Measurements from ENCODE around the gene COX6A2.
"Not testable (repeated sequence)": the region's sequence is repeated elsewhere in the genome, so short reads cannot be mapped to it uniquely, and the experiment has no call there.

COX6A2 gene

DNA sequence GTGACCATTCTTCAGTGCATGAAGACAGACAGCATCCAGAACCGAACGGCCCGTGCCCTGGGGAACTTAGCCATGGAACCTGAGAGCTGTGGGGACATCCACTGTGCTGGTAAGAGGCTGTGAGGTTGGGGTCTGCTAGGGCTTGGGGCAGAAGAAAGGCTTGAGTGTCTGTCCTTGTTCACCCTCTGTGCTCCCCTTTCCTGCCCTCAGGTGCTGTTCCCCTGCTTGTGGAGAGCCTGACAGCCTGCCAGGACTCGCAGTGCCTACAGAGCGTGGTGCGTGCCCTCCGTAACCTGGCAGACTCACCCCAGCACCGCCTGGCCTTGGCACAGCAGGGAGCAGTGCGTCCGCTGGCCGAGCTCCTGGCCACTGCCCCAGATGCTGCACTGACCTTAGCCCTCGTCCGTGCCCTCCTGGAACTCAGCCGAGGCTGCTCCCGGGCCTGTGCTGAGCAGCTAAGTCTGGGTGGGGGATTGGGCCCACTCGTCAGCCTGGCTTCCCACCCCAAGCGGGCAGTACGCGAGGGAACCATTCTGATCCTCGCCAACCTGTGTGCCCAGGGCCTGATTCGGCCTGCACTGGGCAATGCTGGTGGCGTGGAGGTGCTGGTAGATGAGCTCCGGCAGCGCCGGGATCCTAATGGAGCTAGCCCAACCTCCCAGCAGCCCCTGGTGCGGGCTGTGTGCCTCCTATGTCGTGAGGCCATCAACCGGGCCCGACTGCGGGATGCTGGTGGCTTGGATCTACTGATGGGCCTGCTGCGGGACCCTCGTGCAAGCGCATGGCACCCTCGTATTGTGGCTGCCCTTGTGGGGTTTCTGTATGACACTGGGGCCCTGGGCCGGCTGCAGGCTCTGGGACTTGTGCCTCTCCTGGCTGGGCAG is 34.0 kb upstream of the COX6A2 start:
- DNase-seq, result no peak

DNA sequence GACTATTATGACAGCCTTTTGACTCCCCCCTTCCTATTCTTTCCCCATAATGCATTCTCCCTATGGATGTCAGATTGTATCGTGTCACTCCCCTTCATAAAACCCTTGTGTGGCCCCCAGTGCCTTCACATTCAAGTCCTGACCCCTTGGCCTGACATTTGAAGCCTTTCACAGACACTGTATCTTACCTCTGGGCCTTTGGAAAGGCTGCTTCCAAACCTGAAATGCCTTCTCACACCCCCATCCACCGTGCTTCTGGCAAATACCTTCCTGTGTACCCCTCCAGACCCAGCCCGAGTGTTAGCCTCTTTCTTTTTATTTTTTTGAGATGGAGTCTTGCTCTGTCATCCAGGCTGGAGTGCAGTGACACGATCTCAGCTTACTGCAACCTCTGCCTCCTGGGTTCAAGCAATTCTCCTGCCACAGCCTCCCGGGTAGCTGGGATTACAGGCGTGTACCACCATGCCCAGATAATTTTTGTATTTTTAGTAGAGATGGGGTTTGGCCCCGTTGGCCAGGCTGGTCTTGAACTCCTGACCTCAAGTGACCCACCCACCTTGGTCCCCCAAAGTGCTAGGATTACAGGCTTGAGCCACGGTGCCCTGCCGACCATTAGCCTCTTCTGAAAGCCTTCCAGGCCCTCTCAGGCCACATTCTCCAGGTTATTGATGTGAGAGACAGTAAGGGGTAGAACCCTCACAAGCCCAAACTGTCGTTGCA is 33.2 kb upstream of the COX6A2 start:
- DNase-seq, result no peak

DNA sequence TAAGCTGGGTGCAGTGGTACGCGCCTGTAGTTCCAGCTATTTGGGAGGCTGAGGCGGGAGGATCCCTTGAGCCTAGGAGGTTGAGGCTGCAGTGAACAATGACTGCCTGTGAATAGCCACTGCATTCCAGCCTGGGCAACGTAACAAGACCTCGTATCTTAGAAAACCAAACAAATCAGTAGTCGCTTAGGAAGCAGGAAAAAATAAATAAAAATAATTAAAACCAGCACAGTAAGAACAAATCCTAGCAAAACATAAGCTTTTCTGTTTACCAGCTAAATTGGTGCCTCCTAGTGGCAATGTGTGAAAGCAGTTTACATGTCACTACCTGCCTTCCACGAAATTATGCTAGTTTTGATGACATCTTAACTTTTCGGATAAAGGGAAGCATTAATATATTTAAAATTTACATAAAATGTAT is 32.4 kb upstream of the COX6A2 start:
- DNase-seq, result no peak

DNA sequence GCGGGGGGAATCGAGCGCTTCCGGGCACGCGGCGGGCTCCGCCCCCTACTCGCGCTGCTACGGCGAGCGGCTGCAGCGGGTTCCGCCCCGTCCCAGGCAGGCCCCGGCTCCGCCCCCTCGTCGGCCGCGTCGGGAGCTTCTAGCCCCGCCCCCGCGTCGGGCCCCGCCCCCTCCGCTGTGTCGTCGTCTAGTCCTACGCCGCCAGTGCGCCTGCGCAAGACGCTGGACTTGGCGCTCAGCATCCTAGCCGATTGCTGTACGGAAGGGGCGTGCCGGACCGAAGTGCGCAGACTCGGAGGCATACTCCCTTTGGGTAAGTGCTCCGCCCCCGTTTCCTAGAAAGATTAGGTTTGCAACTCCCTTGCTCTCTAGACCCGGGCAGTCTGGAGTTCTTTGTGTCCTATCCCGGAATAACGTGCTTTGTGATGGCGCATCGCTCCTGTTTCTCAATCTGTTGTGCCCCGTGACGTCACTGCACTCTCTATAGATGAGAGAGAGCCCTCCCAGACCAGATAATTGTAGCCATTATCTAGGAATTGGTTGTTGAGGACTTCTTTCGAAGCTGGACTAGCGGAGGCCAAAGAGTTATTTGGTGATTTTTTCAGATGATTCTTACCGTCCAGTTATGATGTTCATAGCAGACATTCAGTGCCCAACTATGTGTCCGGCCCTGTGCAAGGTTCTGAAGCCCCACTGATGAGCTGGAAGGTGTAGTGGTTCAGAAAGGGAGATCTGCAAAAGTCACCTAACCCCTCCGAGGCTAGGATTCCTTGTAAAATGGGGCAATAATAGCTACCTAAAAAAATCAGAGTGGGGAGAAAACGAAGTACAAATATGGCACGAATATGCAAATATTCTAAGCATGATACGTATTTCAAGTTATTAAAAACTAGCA is 31.8 kb upstream of the COX6A2 start:
- peak; percentile 97 for DNase-seq

DNA sequence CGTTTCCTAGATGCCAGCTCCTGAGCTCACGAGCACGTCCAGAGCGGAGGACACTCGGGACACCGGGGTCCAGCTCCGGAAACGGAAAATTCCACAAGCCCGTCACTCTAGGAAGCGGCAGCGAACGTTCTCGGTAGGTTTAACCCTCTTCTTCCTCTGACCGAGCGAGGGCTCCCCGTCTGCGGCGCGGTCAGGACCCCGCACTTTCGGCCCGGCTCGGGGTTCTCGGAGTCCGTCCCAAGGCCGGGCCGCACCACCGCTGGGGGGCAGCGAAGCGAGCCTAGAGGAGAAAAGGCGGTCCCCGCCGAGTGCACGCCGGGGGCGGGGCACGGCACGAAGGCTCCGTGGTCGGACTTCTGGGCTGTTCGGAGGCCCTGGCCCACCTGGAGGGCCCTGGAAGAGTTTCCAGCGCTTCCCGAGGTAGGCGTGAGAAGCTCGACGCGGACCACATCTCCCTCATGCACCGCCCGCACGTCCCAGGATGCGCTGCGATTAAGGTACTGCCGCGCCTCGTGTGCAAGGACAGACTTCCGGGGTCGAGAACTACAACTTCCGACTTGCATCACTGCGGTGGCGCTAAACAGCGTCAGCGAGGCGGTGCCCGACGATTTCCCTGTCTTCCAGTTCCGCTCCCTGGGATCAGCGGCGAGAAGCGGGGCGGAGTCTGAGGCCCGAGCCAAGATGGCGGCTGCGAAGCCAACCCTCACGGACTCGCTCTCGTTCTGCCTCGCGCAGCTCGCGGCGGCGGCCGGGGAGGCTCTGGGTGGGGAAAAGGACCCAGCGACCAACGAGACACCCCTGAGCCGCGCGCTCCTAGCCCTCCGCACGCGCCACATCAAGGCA is 30.9 kb upstream of the COX6A2 start, which contains the start of gene ARMC5:
ARMC5 (plus strand) TSS at position 658 of the 843 bp plus-strand sequence; CDS start at position 682, 24 bp downstream.
- peak; percentile 98 for DNase-seq

DNA sequence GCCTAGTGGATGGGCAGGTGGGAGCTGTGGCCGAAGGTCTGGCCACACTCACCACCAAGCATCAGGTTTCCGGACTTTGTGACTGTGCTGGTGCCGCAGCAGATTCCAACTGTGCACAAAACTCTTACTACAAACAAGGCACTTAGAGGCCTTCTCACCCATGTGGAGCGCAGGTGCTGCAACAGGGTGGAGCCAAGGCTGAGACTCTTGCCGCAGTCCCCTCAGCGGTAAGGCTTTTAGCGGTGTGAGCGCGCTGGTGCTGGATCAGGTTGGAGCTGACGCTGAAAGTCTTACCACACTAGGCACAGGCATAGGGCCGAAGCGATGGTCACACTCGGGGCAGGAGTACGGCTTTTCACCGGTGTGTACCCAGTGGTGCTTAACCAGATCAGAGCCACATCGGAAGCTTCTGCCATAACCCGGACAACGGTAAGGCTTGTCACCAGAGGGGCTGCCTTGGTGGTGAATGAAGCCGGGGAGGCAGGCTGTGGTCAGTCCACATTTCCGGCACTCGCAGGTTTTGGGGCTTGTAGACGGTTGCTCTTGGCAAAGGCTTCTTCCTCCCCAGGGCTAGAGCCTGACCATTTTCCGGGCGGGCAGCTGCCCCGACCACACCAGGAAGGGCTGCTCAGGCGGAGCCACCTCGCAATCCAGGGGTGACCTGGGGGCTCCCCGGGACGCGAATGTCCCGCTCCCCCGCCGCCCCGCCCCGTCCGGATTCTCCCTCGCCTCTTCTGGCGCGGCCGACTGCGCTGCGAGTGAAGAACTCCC is 30.1 kb upstream of the COX6A2 start:
- DNase-seq, result peak; percentile 15

DNA sequence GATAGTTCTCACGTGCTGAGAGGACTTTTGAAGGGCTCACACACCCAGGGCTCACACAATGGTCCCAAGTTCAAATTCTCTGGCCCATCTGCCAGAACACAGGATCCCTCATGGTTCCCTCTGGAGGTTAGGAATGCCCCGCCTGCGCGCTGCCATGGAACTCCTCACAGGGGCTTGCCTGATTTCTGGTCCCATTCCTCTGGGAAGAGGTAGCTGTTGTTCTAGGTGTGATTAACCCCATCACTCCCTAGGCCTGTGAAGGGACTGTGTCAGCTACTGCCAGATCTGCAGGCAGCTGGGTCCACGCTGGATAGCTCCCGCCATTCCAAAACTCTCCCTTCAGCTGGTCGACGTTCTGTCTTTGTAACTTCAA is 28.8 kb upstream of the COX6A2 start:
- no peak for DNase-seq

DNA sequence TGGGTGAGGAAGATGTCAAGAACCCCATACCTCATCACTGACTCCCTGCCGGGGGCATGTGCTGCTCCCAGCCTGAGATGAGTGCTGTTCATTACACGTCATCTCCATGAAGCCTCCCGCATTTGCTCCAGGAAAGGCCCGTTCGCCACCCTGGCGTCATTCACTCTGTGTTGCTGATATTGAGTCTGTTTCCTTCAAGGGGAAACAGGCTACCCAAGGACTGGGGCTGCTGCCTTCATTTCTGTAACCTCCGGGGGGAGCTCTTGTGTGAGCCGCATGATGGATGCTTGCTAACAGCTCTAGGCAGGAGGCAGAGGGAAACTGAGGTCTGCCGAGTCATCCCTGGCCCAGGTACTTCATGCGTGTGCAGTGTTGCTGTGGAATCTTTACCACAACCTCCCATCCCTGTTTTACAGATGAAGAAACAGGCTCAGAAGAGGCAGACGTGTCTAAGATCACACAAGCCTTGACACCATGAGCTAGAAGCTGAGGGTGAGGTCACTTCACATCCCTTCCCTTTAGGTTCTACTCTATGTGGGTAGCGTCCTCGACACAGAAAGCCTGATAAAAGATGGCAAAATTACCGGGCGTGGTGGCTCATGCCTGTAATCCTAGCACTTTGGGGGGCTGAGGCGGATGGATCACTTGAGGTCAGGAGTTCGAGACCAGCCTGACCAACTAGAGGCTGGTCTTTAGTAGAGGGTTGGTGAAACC is 27.6 kb upstream of the COX6A2 start:
- DNase-seq, result no peak

DNA sequence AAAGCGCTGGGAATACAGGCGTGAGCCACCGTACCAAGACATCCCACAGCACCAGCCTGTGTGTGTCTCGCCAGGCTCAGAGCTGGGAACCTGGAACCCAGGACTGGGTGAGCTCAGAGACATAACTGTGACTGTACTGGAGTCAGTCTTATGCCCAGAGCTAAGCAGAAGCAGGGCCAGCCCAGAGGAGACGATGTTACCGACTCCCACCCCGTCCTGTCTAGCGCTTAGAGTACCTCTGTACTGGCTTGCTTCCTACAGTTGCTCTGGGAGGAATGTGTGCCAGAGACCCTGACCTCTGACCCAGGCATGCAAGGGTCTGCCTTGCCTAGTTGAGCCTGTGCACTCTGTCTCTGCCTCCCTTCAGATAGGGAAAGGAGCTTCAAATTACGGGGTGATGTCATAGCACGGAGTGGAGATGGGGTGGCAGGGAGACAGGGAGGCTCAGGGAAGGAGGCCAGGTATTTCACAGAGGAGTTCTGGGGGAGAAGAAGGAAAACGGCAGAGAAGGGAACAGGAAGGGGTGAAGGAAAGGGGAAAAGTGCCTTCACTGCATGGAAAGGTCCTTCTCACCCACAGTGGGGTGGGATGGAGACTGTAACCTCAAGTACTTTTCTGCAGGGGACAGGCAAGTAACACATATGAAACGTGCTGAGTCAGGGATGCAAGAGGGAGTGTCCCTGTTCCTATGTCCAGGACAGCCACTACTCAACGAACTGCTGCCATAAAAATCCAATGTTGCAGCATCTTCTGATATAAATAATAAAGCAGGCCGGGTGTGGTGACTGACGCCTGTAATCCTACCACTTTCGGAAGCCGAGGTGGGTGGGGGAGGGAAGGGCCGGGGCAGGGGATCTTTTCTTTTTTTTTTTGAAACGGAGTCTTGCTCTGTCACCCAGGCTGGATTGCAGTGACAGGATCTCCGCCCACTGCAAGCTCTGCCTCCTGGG is 25.4 kb upstream of the COX6A2 start:
- DNase-seq, result peak; percentile 70

DNA sequence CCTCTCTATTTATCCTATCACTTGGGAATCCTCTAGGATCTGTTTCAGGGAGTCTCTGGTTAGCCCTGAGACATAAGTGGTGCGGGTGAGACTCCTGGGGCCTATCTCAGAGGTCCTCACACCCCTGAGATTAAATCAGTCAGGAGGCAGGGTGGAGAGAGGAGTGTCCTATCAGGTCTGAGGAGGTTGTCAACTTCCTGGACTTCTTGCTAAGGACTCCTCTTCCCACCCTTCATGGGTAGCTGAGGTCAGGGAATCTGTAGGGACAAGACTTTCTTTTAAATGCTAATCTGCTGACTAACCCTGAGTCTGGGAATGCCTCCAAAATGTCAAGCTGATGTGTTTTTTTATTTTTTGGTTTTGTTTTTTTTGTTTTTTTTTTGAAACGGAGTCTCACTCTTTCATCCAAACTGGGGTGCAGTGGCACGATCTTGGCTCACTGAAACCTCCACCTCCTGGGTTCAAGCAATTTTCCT is 24.5 kb upstream of the COX6A2 start:
- peak; percentile 88 for DNase-seq

DNA sequence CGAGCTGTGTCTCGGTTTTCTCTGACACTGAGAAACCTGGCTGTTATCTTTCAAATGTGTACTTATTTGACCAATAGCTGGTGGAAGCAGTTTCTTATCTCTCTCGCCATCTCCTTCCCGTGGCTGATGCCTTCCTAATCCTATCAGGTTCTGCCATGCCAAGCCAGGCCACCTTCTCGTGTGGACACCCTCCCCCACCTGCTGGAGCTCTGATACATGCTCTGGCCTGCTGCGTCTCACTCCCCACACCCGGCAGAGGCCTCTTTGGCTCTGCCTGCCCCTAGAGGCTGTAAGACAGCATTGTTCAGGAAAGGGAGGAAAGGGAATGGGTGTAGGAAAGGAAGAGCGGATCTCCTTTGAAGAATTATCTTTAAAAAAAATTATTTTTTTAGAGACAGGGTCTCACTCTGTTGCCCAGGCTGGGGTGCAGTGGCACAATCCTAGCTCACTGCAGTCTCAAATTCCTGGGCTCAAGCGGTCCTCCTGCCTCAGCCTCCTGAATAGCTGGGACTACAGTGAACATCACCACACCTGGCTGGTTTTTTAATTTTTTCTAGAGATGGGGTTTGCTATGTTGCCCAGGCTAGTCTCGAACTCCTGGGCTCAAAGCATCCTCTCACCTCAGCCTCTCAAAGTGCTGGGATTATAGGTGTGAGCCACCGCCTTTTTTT is 23.7 kb upstream of the COX6A2 start:
- peak; percentile 82 for DNase-seq

DNA sequence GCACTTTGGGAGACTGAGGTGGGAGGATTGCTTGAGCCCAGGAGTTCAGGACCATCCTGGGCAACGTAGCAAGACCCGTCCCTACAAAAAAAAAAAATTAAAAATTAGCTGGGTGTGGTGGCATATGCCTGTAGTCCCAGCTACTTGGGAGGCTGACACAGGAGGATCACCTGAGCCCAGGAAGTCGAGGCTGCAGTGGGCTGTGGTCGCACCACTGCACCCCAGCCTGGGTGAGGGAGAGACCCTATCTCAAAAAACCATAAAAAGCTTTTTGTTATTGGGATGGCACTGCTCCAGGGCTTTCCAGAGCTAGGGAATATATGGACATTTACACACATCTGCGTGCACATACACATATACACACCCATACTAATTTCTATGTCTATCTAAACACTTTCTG is 23.0 kb upstream of the COX6A2 start:
- DNase-seq, result no peak

DNA sequence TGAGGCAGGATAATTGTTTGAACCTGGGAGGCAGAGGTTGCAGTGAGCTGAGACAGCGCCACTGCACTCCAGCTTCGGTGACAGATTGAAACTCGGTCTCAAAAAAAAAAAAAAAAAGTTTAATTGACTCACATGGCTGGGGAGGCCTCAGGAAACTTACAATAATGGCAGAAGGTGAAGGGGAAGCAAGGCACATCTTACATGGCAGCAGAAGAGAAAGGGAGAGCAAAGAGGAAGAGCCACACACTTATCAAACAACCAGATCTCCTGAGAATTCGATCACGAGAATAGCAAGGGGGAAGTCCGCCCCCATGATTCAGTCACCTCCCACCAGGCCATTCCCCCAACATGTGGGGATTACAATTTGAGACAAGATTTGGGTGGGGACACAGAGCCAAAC is 17.8 kb upstream of the COX6A2 start:
- DNase-seq, result not testable (repeated sequence)

DNA sequence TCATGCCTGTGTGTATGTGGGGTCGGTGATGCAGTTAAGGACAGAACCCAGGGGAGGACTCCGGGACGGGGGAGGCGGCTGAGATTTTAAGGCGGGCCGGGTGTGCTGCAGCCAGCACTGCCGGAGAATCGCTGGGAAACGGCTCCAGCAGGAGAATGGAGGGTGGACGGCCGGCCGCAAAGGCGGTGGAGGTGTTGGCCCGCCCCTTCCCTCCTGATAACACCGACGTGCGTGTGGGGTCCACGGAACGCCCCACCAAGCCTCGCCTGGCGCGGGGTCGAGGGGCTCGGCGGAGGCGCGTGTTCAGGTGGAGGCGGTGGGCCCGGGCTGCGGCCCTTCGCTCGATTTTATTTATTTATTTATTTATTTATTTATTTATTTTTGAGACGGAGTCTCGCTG is 13.8 kb upstream of the COX6A2 start:
- DNase-seq, result no peak

DNA sequence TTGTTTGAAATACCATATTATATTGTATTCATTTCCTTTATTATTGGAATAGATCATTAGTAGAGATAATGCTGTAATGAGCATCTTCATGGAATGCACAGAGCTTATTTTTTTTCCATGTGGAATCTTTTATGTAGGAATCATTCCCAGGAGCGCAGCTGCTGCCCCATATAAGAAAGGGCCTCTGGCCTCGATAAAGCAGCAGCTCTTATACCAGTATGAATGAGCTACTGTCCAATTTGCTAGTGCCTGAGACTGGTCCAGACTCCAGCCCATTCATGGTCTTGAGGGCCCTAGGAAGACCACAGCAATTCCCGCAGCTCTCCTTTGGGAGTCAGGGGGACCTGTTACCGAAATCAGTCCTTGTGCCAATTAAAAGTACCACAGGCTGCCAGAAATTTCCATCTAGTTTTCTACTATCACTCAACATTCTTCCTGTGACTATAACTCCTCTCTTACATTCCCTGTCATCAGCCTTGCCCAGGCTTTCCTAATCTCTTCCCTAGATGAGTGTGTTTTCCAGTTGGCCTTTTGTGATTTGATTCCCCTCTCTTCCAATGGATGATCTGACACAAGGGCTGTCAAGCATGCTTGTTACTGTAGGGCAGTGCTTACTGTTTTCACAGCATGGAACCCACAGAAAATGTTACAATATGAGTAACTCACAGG is 12.5 kb upstream of the COX6A2 start:
- DNase-seq, result no peak

DNA sequence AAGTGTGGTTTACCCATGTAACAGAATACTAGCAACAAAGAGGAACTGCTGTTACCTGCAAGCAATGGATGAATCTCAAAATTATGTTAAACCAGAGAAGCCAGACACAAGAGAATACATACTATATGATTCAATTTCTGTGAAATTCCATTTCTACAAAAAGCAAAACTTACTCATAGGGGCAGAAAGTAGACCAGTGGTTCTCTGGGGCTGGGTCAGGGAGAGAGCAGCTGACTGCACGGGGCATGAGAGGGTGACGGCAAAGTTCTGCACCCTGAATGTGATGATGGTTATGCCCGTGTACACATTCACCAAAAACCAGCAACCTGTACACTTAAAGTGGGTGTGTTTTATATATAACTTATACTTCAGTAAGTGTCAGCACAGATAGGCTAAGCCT is 11.4 kb upstream of the COX6A2 start:
- no peak for DNase-seq

DNA sequence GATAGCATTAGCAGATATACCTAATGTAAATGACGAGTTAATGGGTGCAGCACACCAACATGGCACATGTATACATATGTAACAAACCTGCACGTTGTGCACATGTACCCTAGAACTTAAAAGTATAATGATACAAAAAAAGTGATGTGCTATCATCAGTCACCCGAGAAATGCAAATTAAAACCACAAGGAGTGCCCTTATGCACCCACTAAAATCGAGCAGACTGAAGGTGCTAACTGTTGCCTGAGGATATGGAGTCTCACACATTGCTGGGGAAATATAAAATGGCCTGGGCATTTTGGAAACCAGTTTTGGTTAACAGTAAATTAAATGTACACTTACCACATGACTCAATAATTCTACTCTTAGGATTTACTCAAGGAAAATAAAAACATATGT is 10.9 kb upstream of the COX6A2 start:
- not testable (repeated sequence) for DNase-seq

DNA sequence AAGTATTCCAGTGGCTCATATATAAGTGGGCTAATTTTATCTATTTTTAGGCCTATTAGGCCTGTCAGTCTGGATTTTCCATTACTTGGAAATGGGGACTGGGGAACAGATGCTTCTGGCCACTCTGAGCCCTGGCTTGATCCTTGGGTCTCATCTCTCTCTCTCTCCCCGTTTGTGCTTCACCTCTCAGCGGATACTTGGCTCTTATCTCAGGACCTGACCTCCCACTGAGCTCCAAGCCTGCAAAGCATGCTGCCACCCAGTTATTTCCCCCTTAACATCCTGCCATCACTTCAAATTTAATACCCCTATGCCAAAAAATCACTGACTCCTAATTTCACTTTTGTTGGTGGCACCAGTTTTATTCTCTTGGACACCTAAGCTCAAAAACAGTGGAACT is 10.3 kb upstream of the COX6A2 start:
- DNase-seq, result no peak
